ENCODE results near the gene SLC22A12. TPM values are rescaled to one million over a fixed set of nuclear protein-coding genes. Genes with fewer than 3 reads are reported as not detected.

The SLC22A12 gene
- total and polyA plus RNA-seq, 2 of the 8 experiments (the other 6 are each of a cell fraction or from before 2014, with no cell fraction given): not detected

DNA sequence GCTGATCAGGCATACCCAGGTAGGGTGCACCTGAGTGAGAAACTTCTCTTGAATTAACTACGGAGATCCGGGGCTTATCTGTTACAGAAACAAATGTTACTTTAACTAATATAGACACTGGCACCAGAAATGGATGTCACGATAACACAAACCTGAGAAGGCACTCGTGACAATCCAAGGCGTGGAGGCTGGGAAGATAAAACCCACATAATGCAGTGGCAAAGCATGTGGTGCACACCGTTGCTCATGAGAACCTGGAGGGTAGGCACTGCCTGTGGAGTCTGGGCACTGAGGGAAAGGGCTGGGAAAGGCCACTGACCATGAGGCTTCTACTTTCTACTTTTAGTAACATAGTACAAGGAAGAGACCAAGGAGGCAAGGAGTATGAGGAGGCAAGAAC lies 22.6 kb downstream of the SLC22A12 start (continued):
- TF ChIP-seq, protein P1, sequence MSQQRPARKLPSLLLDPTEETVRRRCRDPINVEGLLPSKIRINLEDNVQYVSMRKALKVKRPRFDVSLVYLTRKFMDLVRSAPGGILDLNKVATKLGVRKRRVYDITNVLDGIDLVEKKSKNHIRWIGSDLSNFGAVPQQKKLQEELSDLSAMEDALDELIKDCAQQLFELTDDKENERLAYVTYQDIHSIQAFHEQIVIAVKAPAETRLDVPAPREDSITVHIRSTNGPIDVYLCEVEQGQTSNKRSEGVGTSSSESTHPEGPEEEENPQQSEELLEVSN (IDR thresholded peaks at IDR 0.05): no peak
- TF ChIP-seq, protein P2, sequence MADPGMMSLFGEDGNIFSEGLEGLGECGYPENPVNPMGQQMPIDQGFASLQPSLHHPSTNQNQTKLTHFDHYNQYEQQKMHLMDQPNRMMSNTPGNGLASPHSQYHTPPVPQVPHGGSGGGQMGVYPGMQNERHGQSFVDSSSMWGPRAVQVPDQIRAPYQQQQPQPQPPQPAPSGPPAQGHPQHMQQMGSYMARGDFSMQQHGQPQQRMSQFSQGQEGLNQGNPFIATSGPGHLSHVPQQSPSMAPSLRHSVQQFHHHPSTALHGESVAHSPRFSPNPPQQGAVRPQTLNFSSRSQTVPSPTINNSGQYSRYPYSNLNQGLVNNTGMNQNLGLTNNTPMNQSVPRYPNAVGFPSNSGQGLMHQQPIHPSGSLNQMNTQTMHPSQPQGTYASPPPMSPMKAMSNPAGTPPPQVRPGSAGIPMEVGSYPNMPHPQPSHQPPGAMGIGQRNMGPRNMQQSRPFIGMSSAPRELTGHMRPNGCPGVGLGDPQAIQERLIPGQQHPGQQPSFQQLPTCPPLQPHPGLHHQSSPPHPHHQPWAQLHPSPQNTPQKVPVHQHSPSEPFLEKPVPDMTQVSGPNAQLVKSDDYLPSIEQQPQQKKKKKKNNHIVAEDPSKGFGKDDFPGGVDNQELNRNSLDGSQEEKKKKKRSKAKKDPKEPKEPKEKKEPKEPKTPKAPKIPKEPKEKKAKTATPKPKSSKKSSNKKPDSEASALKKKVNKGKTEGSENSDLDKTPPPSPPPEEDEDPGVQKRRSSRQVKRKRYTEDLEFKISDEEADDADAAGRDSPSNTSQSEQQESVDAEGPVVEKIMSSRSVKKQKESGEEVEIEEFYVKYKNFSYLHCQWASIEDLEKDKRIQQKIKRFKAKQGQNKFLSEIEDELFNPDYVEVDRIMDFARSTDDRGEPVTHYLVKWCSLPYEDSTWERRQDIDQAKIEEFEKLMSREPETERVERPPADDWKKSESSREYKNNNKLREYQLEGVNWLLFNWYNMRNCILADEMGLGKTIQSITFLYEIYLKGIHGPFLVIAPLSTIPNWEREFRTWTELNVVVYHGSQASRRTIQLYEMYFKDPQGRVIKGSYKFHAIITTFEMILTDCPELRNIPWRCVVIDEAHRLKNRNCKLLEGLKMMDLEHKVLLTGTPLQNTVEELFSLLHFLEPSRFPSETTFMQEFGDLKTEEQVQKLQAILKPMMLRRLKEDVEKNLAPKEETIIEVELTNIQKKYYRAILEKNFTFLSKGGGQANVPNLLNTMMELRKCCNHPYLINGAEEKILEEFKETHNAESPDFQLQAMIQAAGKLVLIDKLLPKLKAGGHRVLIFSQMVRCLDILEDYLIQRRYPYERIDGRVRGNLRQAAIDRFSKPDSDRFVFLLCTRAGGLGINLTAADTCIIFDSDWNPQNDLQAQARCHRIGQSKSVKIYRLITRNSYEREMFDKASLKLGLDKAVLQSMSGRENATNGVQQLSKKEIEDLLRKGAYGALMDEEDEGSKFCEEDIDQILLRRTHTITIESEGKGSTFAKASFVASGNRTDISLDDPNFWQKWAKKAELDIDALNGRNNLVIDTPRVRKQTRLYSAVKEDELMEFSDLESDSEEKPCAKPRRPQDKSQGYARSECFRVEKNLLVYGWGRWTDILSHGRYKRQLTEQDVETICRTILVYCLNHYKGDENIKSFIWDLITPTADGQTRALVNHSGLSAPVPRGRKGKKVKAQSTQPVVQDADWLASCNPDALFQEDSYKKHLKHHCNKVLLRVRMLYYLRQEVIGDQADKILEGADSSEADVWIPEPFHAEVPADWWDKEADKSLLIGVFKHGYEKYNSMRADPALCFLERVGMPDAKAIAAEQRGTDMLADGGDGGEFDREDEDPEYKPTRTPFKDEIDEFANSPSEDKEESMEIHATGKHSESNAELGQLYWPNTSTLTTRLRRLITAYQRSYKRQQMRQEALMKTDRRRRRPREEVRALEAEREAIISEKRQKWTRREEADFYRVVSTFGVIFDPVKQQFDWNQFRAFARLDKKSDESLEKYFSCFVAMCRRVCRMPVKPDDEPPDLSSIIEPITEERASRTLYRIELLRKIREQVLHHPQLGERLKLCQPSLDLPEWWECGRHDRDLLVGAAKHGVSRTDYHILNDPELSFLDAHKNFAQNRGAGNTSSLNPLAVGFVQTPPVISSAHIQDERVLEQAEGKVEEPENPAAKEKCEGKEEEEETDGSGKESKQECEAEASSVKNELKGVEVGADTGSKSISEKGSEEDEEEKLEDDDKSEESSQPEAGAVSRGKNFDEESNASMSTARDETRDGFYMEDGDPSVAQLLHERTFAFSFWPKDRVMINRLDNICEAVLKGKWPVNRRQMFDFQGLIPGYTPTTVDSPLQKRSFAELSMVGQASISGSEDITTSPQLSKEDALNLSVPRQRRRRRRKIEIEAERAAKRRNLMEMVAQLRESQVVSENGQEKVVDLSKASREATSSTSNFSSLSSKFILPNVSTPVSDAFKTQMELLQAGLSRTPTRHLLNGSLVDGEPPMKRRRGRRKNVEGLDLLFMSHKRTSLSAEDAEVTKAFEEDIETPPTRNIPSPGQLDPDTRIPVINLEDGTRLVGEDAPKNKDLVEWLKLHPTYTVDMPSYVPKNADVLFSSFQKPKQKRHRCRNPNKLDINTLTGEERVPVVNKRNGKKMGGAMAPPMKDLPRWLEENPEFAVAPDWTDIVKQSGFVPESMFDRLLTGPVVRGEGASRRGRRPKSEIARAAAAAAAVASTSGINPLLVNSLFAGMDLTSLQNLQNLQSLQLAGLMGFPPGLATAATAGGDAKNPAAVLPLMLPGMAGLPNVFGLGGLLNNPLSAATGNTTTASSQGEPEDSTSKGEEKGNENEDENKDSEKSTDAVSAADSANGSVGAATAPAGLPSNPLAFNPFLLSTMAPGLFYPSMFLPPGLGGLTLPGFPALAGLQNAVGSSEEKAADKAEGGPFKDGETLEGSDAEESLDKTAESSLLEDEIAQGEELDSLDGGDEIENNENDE (IDR thresholded peaks at IDR 0.05; ENCODE audit: insufficient replicate concordance, low read length): no peak
- TF ChIP-seq SUZ12 (IDR thresholded peaks at IDR 0.05; ENCODE audit: low read length) (no peak), PHF8 (conservative IDR thresholded peaks at IDR 0.05; ENCODE audit: low read depth, low read length) (no peak), EZH2 (IDR thresholded peaks at IDR 0.05; ENCODE audit: low read depth, low read length, severe bottlenecking) (no peak), YY1 (IDR thresholded peaks at IDR 0.05; ENCODE audit: low read depth, low read length) (no peak), CEBPB (IDR thresholded peaks at IDR 0.05; ENCODE audit: low read depth, low read length) (no peak)

Measured in H1 (cell line).